GM18508 (cell line): ENCODE measurements around the gene SNU13.
A peak's percentile ranks its signal among the peaks of the same experiment; 100 is the strongest.
"Not testable (repeated sequence)": the region's sequence is repeated elsewhere in the genome, so short reads cannot be mapped to it uniquely, and the experiment has no call there.

Source experiments
- ATAC-seq: cut with Tn5 transposase; IDR thresholded peaks from one replicate; pipeline ENCODE4 v1.9.1; 2021; ENCODE audit warnings: moderate number of reproducible peaks; ENCODE audit not compliant: insufficient read depth, unreplicated experiment

SNU13 gene

DNA sequence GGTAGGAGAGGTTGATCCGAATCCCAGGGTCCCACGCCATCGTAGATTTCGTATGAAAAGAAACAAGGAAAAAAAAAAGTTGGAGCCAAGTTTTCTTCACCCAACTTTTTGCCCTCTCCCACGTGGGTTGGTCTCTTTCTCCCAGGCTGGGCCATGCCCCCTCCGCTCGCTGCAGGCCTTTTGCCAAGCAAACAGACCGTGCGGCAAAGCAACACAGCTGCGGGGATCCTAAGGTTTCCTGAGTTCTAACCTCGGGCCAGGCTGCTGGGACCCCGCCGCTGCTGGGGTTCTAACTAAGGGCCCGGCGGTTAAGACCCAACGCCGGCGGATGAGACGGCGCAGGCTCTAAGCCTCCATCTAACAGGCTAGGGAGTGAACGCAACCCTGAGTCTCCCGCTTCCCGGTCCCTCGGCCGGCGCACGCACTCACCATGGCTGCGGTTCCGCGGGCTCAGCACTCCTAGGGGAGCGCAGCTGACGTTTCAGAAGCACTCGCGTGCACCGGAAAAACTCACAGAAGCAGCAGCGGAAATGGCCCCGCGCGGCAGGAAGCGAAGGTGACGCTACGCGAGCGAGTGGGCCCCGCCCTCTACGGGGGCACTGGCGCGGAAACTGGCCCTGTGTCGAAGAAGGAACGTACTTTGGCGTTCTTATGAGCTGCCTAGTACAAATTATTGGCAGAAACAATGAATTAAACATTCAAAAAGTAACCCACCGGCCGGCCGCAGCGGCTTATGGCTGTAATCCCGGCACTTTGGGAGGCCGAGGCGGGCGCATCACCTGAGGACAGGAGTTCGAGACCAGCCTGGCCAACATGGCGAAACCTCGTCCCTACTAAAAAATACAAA, at the start of gene SNU13:
TSS of gene SNU13 (minus strand) at position 503 of the 847 bp plus-strand sequence. CDS start at position 432, 71 bp downstream.
- peak; percentile 52 for ATAC-seq

- ATAC-seq, result not testable (repeated sequence)
These were observed 44.6 kb upstream of the SNU13 start for GRCh38 chr22:41733241-41733640.

DNA sequence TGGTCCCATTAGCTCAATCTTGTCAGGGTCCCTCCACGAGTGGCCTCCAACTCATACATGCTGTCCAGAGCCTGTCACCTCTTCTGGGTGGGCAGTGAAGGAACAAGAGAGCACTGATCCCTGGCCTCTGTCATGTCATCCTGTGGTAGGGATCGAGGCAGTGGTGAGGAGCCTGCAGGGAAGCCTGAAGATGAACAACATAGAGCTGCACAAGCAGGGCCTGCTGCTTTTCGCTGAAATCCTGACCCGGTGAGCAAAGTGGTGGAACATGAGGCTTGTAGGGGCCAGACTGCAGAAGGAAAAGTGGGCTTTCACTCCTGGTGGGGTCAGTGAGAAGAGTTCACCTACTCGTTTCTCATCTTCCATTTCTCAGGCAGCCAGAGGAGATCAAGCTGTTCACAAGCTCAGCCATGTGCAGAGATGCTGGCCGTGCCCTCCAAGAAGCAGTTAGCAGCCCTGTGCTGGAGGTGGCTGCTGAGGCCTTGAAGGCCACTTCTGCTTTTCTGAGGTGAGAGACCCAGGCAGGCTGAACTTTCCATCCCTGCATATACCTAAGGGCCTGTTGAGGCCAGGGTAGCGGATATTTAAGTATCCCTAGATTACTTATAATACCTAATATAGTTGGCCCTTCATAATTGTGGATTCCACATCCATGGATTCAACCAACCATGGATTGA, 43.6 kb upstream of the SNU13 start:
- no peak for ATAC-seq

DNA sequence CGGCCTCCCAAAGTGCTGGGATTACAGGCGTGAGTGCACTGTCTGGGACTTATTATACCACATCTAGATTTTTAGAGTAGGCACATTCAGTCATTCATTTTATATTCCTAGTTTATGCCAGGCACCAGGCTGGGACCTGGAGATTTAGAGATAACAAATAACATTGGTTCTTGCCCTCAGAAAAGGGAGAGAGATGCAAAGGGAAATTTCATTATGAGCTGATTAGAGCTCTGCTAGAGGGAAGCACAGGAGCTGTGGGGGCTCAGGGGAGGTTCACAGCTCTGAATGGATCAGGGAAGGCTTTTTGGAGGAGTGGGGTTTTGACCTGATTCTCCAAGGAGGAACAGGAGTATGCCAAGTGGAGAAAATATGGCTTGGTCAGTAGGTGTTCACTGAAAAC, 42.9 kb upstream of the SNU13 start:
- ATAC-seq, result no peak

- no peak for ATAC-seq
These were observed 36.9 kb upstream of the SNU13 start for GRCh38 chr22:41725510-41726110.

DNA sequence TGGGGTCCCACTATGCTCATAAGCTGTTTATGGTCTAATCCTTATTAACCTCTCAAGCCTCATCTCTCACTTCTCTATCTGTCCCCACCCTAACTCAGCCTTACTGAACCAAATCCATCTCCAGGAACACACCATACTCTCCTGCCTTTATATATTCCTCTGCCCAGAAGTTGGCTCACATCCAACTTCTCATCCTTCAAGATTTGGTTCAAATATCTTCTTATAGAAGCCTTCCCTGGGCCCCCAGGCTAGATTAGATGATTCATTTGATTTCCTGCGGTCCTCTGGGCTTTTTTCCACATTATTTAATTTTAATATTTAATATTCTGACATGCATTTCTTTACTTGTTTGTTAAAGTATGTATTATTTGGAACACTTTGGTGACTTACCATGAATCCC, 33.8 kb upstream of the SNU13 start:
- ATAC-seq, result no peak

DNA sequence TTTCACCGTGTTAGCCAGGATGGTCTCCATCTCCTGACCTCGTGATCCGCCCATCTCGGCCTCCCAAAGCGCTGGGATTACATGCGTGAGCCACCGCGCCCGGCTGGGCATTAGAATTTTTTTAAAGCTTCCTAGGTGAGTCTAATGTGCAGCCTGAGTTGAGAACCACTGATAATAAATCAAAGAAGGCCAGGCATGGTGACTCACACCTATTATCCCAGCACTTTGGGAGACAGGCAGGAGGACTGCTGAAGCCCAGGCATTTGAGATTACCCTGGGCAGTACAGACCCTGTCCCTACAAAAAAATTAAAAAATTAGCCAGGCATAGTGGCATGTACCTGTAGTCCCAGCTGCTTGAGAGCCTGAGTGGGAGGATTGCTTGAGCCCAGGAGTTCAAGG, 24.3 kb upstream of the SNU13 start:
- ATAC-seq, result no peak

- ATAC-seq, result no peak
These were observed 20.7 kb upstream of the SNU13 start for GRCh38 chr22:41709341-41709740.

GRCh38 chr22:41702763-41703162, 14.1 kb upstream of the SNU13 start:
- ATAC-seq, result no peak

DNA sequence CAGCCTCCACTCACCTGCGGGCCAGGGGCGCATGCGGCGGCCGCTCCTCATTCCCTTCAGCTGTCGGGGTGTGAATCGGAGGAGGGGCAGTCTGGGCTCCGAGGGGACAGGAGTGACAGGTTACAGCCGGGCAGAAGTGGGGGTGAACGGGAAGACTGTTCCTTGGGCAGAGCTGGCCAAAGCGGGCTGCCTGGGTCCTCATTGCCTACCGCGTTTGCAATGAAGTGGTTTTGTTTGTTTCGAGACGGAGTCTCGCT, 11.4 kb upstream of the SNU13 start:
- ATAC-seq, result no peak

- no peak for ATAC-seq
These were observed 10.8 kb upstream of the SNU13 start, which contains the start of gene MEI1 for GRCh38 chr22:41699264-41700107. Gene MEI1 (plus strand): TSS chr22:41699503. CDS start chr22:41699539, 36 bp downstream.

DNA sequence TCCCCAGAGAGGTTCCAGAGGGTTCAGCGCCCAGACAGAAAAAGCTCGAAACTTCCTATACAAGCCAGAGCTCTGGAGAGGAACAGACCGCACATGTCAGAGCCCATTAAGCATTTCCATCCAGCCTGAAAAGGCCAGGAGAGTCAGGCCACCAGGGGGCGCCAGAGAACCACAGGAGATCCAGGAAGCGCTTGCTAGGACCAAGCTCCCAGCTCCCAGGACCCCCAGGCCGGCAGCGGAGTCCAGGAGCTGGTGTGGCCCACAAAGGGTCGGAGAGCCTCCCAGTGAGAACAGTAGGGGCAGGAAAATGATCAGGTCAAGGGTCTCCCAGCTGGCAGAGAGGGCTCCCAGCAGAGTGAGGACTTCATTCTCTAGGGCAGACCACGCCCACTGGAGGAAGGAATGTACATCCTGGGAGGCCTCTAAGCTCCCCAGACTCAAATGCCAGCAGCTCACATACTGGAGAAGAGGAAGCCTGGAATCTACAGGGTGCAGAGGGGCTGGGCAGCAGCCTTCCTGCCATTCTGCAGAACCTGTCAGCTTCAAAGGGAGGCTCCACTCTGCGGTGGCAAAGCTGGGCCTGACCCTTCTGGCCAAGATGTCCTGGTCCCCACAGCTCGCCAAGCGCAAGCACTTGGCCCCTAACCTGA, 8.6 kb upstream of the SNU13 start:
- ATAC-seq, result no peak

- ATAC-seq, result no peak
These were observed 8.0 kb upstream of the SNU13 start for GRCh38 chr22:41696703-41697102.

- ATAC-seq, result no peak
These were observed 6.5 kb upstream of the SNU13 start for GRCh38 chr22:41695211-41695610.

DNA sequence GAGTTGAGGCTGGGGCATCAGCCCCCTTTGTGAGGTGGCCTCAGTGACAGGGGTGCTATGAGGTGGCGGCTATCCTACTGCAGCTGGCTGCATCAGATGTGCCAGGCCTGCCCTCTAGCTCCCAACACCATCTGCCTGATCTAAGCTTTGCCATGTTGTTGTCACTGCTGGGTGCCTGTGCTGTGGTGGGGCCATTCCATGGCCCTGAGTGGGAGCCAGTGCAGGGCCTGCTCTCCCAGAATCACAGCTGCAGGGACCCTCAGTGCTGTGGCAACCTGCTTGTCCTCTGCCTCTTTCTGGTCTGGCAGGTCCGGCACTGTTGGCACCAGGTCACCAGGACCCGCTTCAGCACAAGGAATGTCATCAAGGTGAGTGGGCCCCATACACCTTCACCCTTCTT, 1.8 kb upstream of the SNU13 start:
- no peak for ATAC-seq

- no peak for ATAC-seq
These were observed 734 bp downstream of the SNU13 start for GRCh38 chr22:41687901-41688364.

DNA sequence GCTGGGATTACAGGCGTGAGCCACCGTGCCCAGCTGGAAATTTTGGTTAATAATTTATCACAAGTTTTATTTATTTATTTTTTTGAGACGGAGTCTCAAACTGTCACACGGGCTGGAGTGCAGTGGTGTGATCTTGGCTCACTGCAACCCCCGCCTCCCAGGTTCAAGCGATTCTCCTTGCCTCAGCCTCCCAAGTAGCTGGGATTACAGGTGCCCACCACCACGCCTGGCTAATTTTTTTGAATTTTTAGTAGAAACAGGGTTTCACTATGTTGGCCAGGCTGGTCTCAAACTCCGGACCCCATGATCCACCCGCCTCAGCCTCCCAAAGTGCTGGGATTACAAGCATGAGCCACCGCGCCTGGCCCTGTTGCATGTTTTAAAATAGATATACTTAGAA, 1.8 kb downstream of the SNU13 start:
- not testable (repeated sequence) for ATAC-seq

GRCh38 chr22:41684194-41684593, 4.5 kb downstream of the SNU13 start:
- no peak for ATAC-seq

DNA sequence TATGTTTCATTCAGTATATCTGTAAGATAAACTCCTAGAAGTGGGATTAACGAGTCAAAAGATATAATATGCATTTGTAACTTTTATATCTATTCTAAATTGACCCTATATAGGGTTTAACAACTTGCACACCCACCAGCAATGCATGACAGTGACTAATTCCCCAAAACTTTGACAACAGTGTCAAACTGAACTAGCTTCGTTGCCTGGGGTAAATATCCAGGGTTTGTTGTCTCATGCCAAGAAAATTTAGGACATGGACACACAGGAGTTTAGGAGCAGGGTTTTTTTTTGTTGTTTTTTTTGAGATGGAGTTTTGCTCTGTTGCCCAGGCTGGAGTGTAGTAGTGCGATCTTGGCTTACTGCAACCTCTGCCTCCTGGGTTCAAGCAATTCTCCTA, 5.1 kb downstream of the SNU13 start:
- no peak for ATAC-seq

DNA sequence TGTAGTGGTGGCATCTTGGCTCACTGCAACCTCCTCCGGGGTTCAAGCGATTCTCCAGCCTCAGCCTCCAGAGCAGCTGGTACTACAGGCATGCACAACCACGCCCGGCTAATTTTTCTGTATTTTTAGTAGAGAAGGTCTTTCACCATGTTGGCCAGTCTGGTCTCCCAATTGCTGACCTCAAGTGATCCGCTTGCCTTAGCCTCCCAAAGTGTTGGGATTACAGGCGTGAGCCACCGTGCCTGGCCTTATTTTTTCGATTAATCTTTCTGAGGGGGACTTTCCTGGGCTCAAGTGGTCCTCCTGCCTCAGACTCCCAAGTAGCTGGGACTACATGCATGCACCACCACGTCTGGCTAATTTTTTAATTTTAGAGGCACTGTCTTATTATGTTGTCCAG, 5.6 kb downstream of the SNU13 start:
- no peak for ATAC-seq
